ENCODE data around the gene COX4I2.
A peak's percentile ranks its signal among the peaks of the same experiment; 100 is the strongest.

COX4I2 gene

DNA sequence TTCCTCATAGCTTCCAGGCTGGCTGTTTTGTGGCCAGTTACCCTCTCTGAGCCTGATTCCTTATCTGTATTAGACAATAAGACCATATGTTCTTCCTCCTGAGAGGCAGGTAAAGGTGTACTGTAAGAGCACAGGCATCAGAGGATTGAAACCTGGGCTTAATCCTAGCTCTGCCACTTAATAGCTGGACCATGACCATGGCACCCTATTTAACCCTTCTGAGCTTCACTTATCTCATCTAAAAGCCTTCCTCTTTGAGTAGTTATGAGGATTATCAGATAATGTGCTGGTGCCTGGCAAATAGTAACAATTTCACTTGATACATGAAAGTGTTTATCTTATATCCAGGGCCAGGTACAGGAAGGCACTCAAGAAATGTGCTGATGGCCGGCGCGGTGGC is 50.1 kb downstream of the COX4I2 start:
- peaks cover 15% of the 10 kb centered on the region for H3K79me2 ChIP-seq (ENCODE audit: insufficient read depth, low read depth)
- no peaks in the 10 kb centered on the region for H4K20me1 ChIP-seq (ENCODE audit: insufficient read depth)
- no peak overlapping the region for H3K4me2 ChIP-seq
- TF ChIP-seq, protein P1, sequence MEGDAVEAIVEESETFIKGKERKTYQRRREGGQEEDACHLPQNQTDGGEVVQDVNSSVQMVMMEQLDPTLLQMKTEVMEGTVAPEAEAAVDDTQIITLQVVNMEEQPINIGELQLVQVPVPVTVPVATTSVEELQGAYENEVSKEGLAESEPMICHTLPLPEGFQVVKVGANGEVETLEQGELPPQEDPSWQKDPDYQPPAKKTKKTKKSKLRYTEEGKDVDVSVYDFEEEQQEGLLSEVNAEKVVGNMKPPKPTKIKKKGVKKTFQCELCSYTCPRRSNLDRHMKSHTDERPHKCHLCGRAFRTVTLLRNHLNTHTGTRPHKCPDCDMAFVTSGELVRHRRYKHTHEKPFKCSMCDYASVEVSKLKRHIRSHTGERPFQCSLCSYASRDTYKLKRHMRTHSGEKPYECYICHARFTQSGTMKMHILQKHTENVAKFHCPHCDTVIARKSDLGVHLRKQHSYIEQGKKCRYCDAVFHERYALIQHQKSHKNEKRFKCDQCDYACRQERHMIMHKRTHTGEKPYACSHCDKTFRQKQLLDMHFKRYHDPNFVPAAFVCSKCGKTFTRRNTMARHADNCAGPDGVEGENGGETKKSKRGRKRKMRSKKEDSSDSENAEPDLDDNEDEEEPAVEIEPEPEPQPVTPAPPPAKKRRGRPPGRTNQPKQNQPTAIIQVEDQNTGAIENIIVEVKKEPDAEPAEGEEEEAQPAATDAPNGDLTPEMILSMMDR (conservative IDR thresholded peaks at IDR 0.05; ENCODE audit: low read depth, low read length), result no peak
- H3K27me3 ChIP-seq (ENCODE audit: insufficient read depth, low read depth), result no peaks in the 10 kb centered on the region
- no peak overlapping the region for H3K27ac ChIP-seq
- H2AFZ ChIP-seq (ENCODE audit: low read depth), result no peak overlapping the region
- H3K4me1 ChIP-seq (ENCODE audit: low read depth, poor library complexity, severe bottlenecking), result peaks cover 59% of the 10 kb centered on the region
- H3K36me3 ChIP-seq (ENCODE audit: insufficient read depth), result no peaks in the 10 kb centered on the region
- no peak overlapping the region for H3K9ac ChIP-seq
- H3K4me3 ChIP-seq (IDR thresholded peaks at IDR 0.05; ENCODE audit: insufficient read depth, low read depth, low read length), result no peak overlapping the region

- H3K27ac ChIP-seq, result no peak overlapping the region
- H3K27me3 ChIP-seq (ENCODE audit: insufficient read depth, low read depth), result no peaks in the 10 kb centered on the region
- peaks cover 23% of the 10 kb centered on the region for H3K79me2 ChIP-seq (ENCODE audit: insufficient read depth, low read depth)
- peaks cover 72% of the 10 kb centered on the region for H3K4me1 ChIP-seq (ENCODE audit: low read depth, poor library complexity, severe bottlenecking)
- H3K4me2 ChIP-seq, result no peak overlapping the region
- H3K4me3 ChIP-seq (IDR thresholded peaks at IDR 0.05; ENCODE audit: insufficient read depth, low read depth, low read length), result no peak overlapping the region
- no peak overlapping the region for H3K9ac ChIP-seq
- TF ChIP-seq, protein P1 (conservative IDR thresholded peaks at IDR 0.05; ENCODE audit: low read depth, low read length), result no peak
- H2AFZ ChIP-seq (ENCODE audit: low read depth), result no peak overlapping the region
- no peaks in the 10 kb centered on the region for H3K36me3 ChIP-seq (ENCODE audit: insufficient read depth)
- H4K20me1 ChIP-seq (ENCODE audit: insufficient read depth), result no peaks in the 10 kb centered on the region
Observed at GRCh38 chr20:31689141-31689540, 51.4 kb downstream of the COX4I2 start.

- TF ChIP-seq, protein P1 (conservative IDR thresholded peaks at IDR 0.05; ENCODE audit: low read depth, low read length), result no peak
- H3K4me2 ChIP-seq, result peak overlapping the region; percentile 34; the same call in 1 of the 2 replicates
- no peaks in the 10 kb centered on the region for H4K20me1 ChIP-seq (ENCODE audit: insufficient read depth)
- H3K27ac ChIP-seq, result no peak overlapping the region
- peaks cover 73% of the 10 kb centered on the region for H3K4me1 ChIP-seq (ENCODE audit: low read depth, poor library complexity, severe bottlenecking)
- H3K9ac ChIP-seq, result no peak overlapping the region
- H3K27me3 ChIP-seq (ENCODE audit: insufficient read depth, low read depth), result no peaks in the 10 kb centered on the region
- no peak overlapping the region for H3K4me3 ChIP-seq (IDR thresholded peaks at IDR 0.05; ENCODE audit: insufficient read depth, low read depth, low read length)
- H3K36me3 ChIP-seq (ENCODE audit: insufficient read depth), result no peaks in the 10 kb centered on the region
- H3K79me2 ChIP-seq (ENCODE audit: insufficient read depth, low read depth), result peaks cover 23% of the 10 kb centered on the region
- H2AFZ ChIP-seq (ENCODE audit: low read depth), result no peak overlapping the region
Observed at GRCh38 chr20:31690124-31690666, 52.5 kb downstream of the COX4I2 start.

GRCh38 chr20:31691646-31692275 is 54.0 kb downstream of the COX4I2 start:
- Histone ChIP-seq H3K4me2 (peak overlapping the region; percentile 41), H3K27ac (peak overlapping the region; percentile 58), H3K27me3 (ENCODE audit: insufficient read depth, low read depth) (no peaks in the 10 kb centered on the region), H2AFZ (ENCODE audit: low read depth) (no peak overlapping the region), H4K20me1 (ENCODE audit: insufficient read depth) (no peaks in the 10 kb centered on the region), H3K9ac (no peak overlapping the region; the same call in 1 of the 2 replicates), H3K4me3 (IDR thresholded peaks at IDR 0.05; ENCODE audit: insufficient read depth, low read depth, low read length) (no peak overlapping the region), H3K4me1 (ENCODE audit: low read depth, poor library complexity, severe bottlenecking) (peaks cover 73% of the 10 kb centered on the region), H3K36me3 (ENCODE audit: insufficient read depth) (no peaks in the 10 kb centered on the region), H3K79me2 (ENCODE audit: insufficient read depth, low read depth) (peaks cover 35% of the 10 kb centered on the region)
- TF ChIP-seq, protein P1 (conservative IDR thresholded peaks at IDR 0.05; ENCODE audit: low read depth, low read length), result no peak

Measured in KMS-11 (cell line).